Adrenal gland (tissue), 12 donors: ENCODE measurements around the gene RTTN. TPM values are rescaled to one million over a fixed set of nuclear protein-coding genes. Genes with fewer than 3 reads are reported as not detected.

ENCODE experiments used
- DNase-seq, 7 donors: peaks; one replicate each; pipeline ENCODE4 v3.0.0-alpha.2; 2019 to 2020
- H3K27ac ChIP-seq, 5 donors: fragments of 200-600 bp; sonication (generic) in 4 of 5; 1 replicate in 3 of 5; 2 replicates in 2 of 5; pipeline versions ENCODE4 v1.5.1 to v1.8.0; 2016 to 2020; ENCODE audit warnings: mild to moderate bottlenecking in 1 of 5
- H3K27me3 ChIP-seq: fragments of 200-600 bp; 2 replicates; pipeline ENCODE4 v1.8.0; 2021
- H3K36me3 ChIP-seq, 2 donors: fragments of 200-600 bp; replicated peaks in 1 of 2; 1 replicate in 1 of 2; 2 replicates in 1 of 2; pipeline versions ENCODE4 v1.5.1 to v1.8.0; 2018 to 2022
- H3K4me1 ChIP-seq, 2 donors: fragments of 200-600 bp; replicated peaks in 1 of 2; 1 replicate in 1 of 2; 2 replicates in 1 of 2; pipeline versions ENCODE4 v1.5.1 to v1.8.0; 2018 to 2021
- H3K4me3 ChIP-seq, 4 donors: fragments of 200-600 bp; sonication (generic) in 3 of 4; one replicate each; pipeline ENCODE4 v1.5.1; 2016 to 2018
- H3K9me3 ChIP-seq, 3 donors: fragments of 200-600 bp; sonication (generic) in 1 of 3; replicated peaks in 1 of 3; 1 replicate in 2 of 3; 2 replicates in 1 of 3; pipeline versions ENCODE4 v1.5.1 to v1.8.0; 2016 to 2021
- POLR2A ChIP-seq, 2 donors: fragments of 450-650 bp; IDR thresholded peaks; one replicate each; pipeline ENCODE4 v1.6.1; 2017; ENCODE audit warnings: antibody characterized with exemption in 2 of 2, mild to moderate bottlenecking in 2 of 2, moderate library complexity in 1 of 2
- WGBS, 4 donors: extraction: QIAGEN DNeasy Blood & Tissue Kit in 2 of 4; methylation state at CpG; one replicate each; pipeline versions ENCODE4 v1.1.5 to v1.1.7; 2013 to 2017; 5-methylcytosine and 5-hydroxymethylcytosine counted together
- intact Hi-C, 2 donors: fragments of 100-400 bp; cut with DNase I; formaldehyde crosslinking; loops; one replicate each; pipeline versions ENCODE4 v1.14.1 to v1.15.0; 2022 to 2023
- polyA plus RNA-seq, 3 donors: library from polyadenylated mRNA; stranded (reverse); fragments of 200-250 nt in 2 of 3; fragments of 350-450 nt in 1 of 3; fragmentation: Illumina TruSeq in 1 of 3; extraction: RNeasy Lipid Tissue Mini Kit (QIAGEN cat#74804) in 1 of 3; gene quantifications; one replicate each; pipeline ENCODE4 v1.2.3, GENCODE V29; 2013 to 2014
- total RNA-seq, 9 donors: library from RNA; depleted of rRNA in 4 of 9; stranded (reverse); fragments of >200 nt in 4 of 9; fragments of 120-200 nt in 1 of 9; fragmentation: NEBNext Ultra II Directional in 1 of 9; extraction: Animal tissue kit (Norgen Biotek cat#: 25700) in 1 of 9; gene quantifications; one replicate each; pipeline versions ENCODE4 v1.1.0 to v1.2.4, GENCODE V29; 2013 to 2023
- TF ChIP-seq, protein P1 (sequence below), 6 experiments: fragments of 450-650 bp in 4 of 6; fragments of 200-600 bp in 2 of 6; sonication (generic) in 1 of 6; IDR thresholded peaks; 1 replicate in 5 of 6; 2 replicates in 1 of 6; pipeline versions ENCODE4 v1.5.1 to v1.8.0; 2016 to 2021; ENCODE audit warnings: antibody characterized with exemption in 6 of 6, mild to moderate bottlenecking in 2 of 6, moderate library complexity in 1 of 6
- donor health status: healthy with polysubstance abuse.
- donor health status: Bipolar disorder and iron deficiency.
- donor health status: DM: yes; HTN: yes; CAD: no.
- donor health status: DM: no; HTN: no; CAD: no.
- donor health status: DM: no; HTN: no; CAD: no.
- donor health status: DM: yes; HTN: yes; CAD: no.

The RTTN gene
- total and polyA plus RNA-seq, 12 donors: 4.0 to 22.5 (median 7.5) TPM

DNA sequence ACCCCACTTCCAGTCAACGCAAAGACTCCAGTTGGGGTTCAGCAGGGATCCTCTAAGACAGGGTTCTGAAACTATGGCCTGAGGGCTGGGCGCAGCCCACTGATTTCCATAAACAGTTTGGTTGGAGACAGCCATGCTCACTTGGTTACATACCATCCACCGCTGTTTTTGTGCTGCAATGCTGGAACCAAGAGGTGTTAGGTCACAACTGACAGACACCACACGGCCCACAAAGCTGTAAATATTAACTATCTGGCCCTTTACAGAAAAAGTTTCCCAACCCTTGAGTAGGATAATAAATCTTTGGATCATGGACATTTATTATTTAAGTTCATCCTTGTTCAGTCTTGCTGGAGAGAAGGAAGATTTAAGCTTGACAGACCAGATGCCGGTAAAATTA is 249.4 kb downstream of the RTTN start:
- 57 to 82% (median 80%) methylated on average over 3 to 5 of the region's 5 CpGs for WGBS, 4 donors
- Histone ChIP-seq H3K9me3 (no peaks in the 10 kb centered on the region), H3K4me1 (peaks cover 0 to 6% of the 10 kb centered on the region in 2 donors), H3K27ac (no peak overlapping the region), H3K27me3 (no peaks in the 10 kb centered on the region), H3K4me3 (no peak overlapping the region), H3K36me3 (no peaks in the 10 kb centered on the region)
- no peak for DNase-seq
- TF ChIP-seq, protein P1, sequence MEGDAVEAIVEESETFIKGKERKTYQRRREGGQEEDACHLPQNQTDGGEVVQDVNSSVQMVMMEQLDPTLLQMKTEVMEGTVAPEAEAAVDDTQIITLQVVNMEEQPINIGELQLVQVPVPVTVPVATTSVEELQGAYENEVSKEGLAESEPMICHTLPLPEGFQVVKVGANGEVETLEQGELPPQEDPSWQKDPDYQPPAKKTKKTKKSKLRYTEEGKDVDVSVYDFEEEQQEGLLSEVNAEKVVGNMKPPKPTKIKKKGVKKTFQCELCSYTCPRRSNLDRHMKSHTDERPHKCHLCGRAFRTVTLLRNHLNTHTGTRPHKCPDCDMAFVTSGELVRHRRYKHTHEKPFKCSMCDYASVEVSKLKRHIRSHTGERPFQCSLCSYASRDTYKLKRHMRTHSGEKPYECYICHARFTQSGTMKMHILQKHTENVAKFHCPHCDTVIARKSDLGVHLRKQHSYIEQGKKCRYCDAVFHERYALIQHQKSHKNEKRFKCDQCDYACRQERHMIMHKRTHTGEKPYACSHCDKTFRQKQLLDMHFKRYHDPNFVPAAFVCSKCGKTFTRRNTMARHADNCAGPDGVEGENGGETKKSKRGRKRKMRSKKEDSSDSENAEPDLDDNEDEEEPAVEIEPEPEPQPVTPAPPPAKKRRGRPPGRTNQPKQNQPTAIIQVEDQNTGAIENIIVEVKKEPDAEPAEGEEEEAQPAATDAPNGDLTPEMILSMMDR (IDR thresholded peaks at IDR 0.05): no peak
- no peak for TF ChIP-seq POLR2A (IDR thresholded peaks at IDR 0.05)
- intact Hi-C loops: no loop called here

DNA sequence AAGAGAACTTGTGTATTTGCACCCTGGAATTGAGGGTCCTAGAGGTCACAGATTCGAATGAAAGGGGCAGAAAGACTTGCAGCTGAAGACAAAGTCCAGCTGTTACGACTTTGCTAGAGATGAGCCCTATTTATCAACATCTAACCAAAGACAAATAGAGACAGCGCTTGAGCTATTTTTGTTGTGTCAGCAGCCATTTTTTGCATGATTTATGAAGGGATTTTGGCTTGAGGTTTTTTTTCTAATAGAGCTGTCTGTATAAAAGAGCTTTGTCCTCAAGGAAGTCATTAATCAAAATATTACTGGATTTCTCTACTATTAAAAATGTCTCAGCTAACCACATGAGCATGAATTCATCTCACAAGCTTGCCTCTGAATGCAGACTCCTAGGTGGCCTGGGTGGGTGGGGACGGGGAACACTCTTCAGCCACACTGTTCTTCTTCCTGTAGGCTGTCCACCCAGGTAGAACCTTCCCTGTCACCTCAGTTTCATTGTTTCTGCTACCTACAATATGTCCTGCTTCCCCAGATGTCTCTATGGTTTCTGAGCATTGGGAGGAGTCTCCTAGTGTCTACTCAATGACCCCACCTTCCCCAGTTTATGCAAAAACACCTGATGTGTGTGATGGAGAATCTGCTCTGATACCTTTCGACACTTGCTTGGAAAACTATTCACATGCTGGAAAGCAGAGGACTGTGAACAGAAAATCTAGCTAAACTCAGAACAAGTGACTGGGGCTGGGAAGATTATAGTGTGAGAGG is 250.6 kb downstream of the RTTN start:
- no peaks in the 10 kb centered on the region for H3K36me3 ChIP-seq
- 49 to 57% (median 57%) methylated on average over 5 of the region's 5 CpGs for WGBS, 4 donors
- peaks cover 0 to 6% of the 10 kb centered on the region in 2 donors for H3K4me1 ChIP-seq
- TF ChIP-seq POLR2A (IDR thresholded peaks at IDR 0.05): no peak
- TF ChIP-seq, protein P1 (IDR thresholded peaks at IDR 0.05): no peak
- intact Hi-C loops: no loop called here
- H3K4me3 ChIP-seq: no peak overlapping the region
- H3K9me3 ChIP-seq: no peaks in the 10 kb centered on the region
- no peak overlapping the region for H3K27ac ChIP-seq
- no peaks in the 10 kb centered on the region for H3K27me3 ChIP-seq
- DNase-seq: no peak

DNA sequence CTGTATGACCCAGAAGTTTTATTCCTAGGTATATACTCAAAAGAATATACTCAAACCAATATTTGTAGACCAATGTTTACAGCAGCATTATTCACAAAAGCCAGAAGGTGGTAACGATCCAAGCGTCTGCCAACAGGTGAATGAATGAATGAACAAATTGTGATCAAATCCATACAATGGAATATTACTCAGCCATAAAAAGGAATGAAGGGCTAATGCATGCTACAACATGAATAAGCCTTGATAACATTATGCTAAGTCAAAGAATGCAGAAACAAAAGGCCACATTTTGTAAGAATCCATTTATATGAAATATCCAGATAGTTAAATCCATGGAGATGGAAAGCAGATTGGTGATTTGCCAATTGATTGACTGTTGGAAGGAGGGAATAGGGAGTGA is 252.3 kb downstream of the RTTN start:
- WGBS, 4 donors: 93 to 97% (median 95%) methylated on average over 2 of the region's 2 CpGs
- TF ChIP-seq, protein P1 (IDR thresholded peaks at IDR 0.05): no peak
- TF ChIP-seq POLR2A (IDR thresholded peaks at IDR 0.05): no peak
- Histone ChIP-seq H3K9me3 (no peaks in the 10 kb centered on the region), H3K4me3 (no peak overlapping the region), H3K4me1 (peaks cover 0 to 16% of the 10 kb centered on the region in 2 donors), H3K27ac (no peak overlapping the region), H3K36me3 (no peaks in the 10 kb centered on the region), H3K27me3 (no peaks in the 10 kb centered on the region)
- intact Hi-C loops: no loop called here
- no peak for DNase-seq

Other genes starting within 250 kb of the RTTN start
- 10 to 100 TPM; 14.2 to 25.5 (median 19.2) TPM for gene SOCS6, start 83.4 kb upstream of the RTTN start, total RNA-seq
- gene SOCS6, start 83.4 kb upstream of the RTTN start, polyA plus RNA-seq: 10 to 100 TPM in 1 of 3 donors, 1 to 10 TPM in 2; 4.3 to 16.1 (median 4.9) TPM